GM19467 (cell line): ENCODE measurements around the gene F8.
"Not testable (repeated sequence)": the region's sequence is repeated elsewhere in the genome, so short reads cannot be mapped to it uniquely, and the experiment has no call there.

ENCODE experiments used
- ATAC-seq: cut with Tn5 transposase; IDR thresholded peaks from one replicate; pipeline ENCODE4 v1.9.1; 2021; ENCODE audit warnings: mild to moderate bottlenecking, moderate library complexity; ENCODE audit not compliant: unreplicated experiment

The F8 gene

GRCh38 chrX:154886069-154886788 lies 136.3 kb downstream of the F8 start, which contains the start of gene F8A1:
Gene F8A1, plus strand, starts transcription at chrX:154886355. Its CDS starts 20 bp downstream, at chrX:154886375.
- peak; percentile 64 for ATAC-seq

- not testable (repeated sequence) for ATAC-seq
These were observed 137.0 kb downstream of the F8 start for GRCh38 chrX:154885549-154885948.

GRCh38 chrX:154885057-154885456 lies 137.5 kb downstream of the F8 start:
- ATAC-seq, result not testable (repeated sequence)

- ATAC-seq, result not testable (repeated sequence)
These were observed 138.5 kb downstream of the F8 start for GRCh38 chrX:154884069-154884468.

GRCh38 chrX:154873329-154873728 lies 149.2 kb downstream of the F8 start:
- ATAC-seq, result no peak

GRCh38 chrX:154868522-154868921 lies 154.0 kb downstream of the F8 start:
- ATAC-seq, result not testable (repeated sequence)

- no peak for ATAC-seq
These were observed 167.3 kb downstream of the F8 start for GRCh38 chrX:154855256-154855655.

- no peak for ATAC-seq
These were observed 171.4 kb downstream of the F8 start for GRCh38 chrX:154850957-154851611.

- no peak for ATAC-seq
These were observed 181.7 kb downstream of the F8 start for GRCh38 chrX:154840856-154841255.

GRCh38 chrX:154836163-154836562 lies 186.4 kb downstream of the F8 start:
- ATAC-seq, result no peak

- no peak for ATAC-seq
These were observed 188.0 kb downstream of the F8 start, which contains the start of gene SMIM9 for GRCh38 chrX:154834562-154834961. Gene SMIM9, minus strand, starts transcription at chrX:154834662. Its CDS starts 3,806 bp downstream, at chrX:154830856.

- ATAC-seq, result no peak
These were observed 188.7 kb downstream of the F8 start for GRCh38 chrX:154833746-154834274.

- ATAC-seq, result no peak
These were observed 192.5 kb downstream of the F8 start for GRCh38 chrX:154829926-154830442.

- ATAC-seq, result no peak
These were observed 193.4 kb downstream of the F8 start for GRCh38 chrX:154829134-154829533.

- ATAC-seq, result no peak
These were observed 194.5 kb downstream of the F8 start for GRCh38 chrX:154828016-154828408.

GRCh38 chrX:154827194-154828015 lies 195.1 kb downstream of the F8 start:
- peak; percentile 92 for ATAC-seq

GRCh38 chrX:154825586-154825985 lies 196.9 kb downstream of the F8 start:
- not testable (repeated sequence) for ATAC-seq

GRCh38 chrX:154824638-154825037 lies 197.9 kb downstream of the F8 start:
- ATAC-seq, result no peak

- ATAC-seq, result no peak
These were observed 200.5 kb downstream of the F8 start for GRCh38 chrX:154822029-154822428.

- no peak for ATAC-seq
These were observed 201.0 kb downstream of the F8 start for GRCh38 chrX:154821523-154821922.
